Measurements from ENCODE around the gene TMEM267.

DNA sequence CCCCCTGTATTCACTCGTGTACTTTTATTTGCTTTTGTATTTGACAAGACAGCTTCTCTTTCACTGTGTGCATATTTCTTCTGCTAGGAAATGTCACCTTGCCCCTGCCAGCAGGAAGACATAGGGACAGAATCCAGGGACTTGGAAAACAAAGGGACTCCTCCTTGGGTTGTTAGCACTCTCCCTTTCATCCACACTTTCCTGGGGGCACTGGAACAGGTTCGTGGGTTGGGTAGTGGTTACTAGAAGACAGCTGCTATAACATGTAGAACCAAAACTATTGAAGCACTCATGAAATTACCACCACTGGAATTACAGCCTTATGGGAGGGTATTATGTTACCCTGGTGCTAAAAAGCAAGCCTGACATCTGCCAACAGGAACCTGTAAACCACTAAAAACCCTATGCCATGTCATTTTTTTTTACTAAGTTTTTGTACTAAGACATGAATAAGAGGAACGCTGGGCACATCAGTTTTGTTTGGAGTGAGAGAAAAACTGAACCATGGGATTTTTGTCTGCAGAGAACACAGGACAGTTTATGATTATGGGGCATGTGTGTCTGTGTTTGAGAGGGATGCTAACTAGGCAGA lies 66.8 kb downstream of the TMEM267 start:
- no peak for TF ChIP-seq CTCF (conservative IDR thresholded peaks at IDR 0.05 in 1 of 2, IDR thresholded peaks at IDR 0.05 in 1 of 2; ENCODE audit: extremely low read depth in 1 of 2, insufficient read depth in 1 of 2, low read depth in 1 of 2, low read length in 2 of 2)
- TF ChIP-seq EZH2 (IDR thresholded peaks at IDR 0.05; ENCODE audit: borderline replicate concordance, low read length), result no peak
